GM19099 (cell line): Measurements from ENCODE around the gene TRMT1.

ENCODE experiments used
- POLR2A ChIP-seq: IDR thresholded peaks from 3 replicates; pipeline ENCODE4 v1.6.1; 2011; ENCODE audit warnings: low read depth; ENCODE audit not compliant: insufficient read length; ENCODE audit errors: extremely low read depth

The TRMT1 gene

GRCh38 chr19:13094771-13095392 is 21.7 kb downstream of the TRMT1 start:
- no peak for TF ChIP-seq POLR2A

- TF ChIP-seq POLR2A: no peak
Measured at GRCh38 chr19:13094106-13094504, 22.4 kb downstream of the TRMT1 start.

DNA sequence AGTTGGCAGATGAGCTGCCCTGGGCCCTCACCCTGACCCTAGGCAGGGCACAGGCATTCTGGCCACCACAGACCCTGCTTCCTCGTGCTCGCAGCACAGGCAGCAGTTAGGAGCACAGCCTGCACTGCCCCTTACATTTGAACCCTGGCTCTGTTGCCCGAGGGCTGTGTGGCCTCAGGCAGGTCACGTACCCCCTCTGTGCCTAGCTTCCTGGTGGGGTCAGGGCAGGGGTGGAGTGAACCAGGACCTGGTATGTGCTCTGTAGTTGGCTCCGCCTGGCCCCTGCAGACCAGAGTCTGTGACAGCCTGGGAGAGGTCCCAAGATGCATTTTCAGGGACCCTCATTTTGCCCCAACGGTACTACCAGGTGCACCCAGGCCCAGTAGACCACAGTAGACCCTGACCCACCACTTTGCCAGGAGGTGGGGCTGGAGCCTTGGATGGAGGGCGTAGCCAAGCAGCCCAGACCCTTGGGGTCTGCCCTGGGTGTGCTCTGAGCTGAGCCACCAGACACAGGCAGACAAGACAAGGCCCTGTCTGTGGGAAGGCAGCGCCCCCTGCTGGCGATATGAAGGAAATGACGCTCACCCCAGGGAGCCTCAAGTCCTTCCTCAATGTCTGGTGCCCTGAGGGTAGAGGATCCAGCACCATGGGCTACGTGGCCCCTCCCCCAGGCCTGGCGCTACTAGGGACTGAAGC is 23.0 kb downstream of the TRMT1 start:
- no peak for TF ChIP-seq POLR2A

DNA sequence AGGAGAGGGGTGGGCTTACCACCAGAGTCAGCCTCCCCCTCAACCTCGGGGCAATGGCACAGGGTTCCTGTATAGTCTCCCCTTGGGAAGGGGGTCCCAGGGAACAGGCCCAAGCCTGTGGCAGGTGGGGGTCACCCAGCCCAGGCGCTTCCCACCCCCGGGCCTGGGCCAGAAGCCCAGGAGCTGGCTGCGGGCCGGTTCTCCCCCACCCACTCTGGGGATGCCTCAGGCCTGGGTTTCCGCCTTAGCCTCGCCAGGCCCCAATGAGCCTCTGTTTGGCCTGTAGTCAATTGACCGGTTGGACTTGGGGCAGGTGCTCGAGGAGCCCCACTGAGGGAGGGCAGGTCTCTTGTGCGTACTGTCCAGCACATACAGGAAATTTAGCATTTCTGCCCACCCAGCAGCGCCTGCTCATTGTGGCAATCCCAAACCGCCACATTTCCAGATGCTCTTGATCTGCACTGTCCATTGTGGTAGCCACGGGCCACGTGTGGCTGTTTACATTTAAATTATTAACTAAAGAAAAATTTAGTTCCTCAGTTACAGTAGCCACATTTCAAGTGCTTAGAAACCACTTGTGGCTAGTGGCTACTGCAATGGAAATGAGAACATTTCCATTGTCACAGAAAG is 23.8 kb downstream of the TRMT1 start:
- TF ChIP-seq POLR2A: no peak

GRCh38 chr19:13092158-13092543 is 24.4 kb downstream of the TRMT1 start:
- no peak for TF ChIP-seq POLR2A

- TF ChIP-seq POLR2A: no peak
Measured at GRCh38 chr19:13091400-13092157, 25.0 kb downstream of the TRMT1 start.

GRCh38 chr19:13090511-13091231 is 25.9 kb downstream of the TRMT1 start:
- no peak for TF ChIP-seq POLR2A

GRCh38 chr19:13089857-13090507 is 26.6 kb downstream of the TRMT1 start:
- no peak for TF ChIP-seq POLR2A

DNA sequence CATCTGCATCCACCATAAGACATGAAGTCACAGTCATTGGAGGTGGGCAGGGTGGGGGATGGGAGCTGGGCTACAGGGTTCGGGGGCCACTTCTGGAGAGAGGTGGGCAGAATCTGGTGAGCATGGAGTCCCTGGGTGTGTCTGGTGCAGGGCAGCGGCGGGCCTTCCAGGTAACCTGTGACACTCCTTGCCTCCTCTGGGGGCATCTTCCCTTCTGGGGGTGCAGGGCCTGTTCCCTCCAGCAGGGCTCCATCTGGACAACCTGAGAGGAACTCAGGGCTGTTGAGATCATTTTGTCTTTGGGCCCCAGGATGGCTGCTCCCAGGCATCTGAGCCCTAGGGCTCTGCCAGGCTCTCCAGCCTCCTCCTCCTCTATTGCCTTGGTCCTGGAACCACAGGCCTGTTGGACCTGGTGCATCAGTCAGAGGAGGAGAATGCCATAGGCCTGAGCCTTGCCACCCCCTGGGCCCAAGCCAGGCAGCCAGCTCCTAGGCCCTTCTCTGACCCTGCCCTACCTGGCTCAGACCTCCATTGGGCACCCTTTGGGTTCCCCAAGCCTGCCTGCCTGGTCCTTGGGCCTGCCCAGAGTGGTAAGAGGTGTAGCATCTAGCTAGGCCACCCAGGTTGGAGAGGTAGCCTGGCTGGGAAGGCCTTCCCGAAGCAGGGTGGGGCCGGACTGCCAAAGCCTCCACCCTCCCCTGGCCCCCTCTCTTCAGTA is 27.2 kb downstream of the TRMT1 start:
- no peak for TF ChIP-seq POLR2A

DNA sequence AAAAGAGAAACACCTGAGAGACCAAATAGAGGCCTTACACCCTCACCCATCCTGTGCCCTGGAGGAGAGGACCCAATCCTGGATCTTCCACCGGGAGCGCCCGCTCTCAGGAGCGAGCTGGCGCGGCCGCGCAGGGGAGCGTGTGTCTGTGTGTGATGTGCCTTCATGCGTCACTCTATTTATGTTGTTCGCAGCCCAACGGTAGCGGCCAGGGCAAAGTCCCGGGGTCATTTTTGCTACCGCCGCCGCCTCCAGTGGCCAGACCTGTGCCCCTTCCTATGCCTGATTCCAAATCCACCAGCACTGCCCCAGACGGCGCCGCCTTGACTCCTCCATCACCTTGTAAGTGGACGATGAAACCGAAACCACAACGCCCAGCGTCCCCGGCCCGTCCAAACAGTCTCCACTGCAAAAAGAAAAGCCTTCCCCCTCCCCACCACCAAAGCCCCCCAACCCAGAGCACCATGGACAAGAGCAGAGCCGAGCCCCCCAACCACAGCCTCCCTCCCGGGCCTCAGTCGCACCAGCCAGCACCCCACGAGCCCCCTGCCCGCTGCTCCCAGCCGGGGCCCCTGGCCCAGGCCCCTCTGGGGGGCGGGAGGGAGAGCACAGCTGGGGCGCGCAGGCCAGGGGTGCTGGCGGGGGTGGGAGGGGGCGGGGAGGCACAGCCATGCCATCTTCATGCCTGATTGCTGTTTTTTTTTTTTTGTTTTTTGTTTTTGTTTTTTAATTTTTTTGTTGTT is 28.6 kb downstream of the TRMT1 start:
- no peak for TF ChIP-seq POLR2A

GRCh38 chr19:13087295-13087694 is 29.2 kb downstream of the TRMT1 start:
- TF ChIP-seq POLR2A: no peak

DNA sequence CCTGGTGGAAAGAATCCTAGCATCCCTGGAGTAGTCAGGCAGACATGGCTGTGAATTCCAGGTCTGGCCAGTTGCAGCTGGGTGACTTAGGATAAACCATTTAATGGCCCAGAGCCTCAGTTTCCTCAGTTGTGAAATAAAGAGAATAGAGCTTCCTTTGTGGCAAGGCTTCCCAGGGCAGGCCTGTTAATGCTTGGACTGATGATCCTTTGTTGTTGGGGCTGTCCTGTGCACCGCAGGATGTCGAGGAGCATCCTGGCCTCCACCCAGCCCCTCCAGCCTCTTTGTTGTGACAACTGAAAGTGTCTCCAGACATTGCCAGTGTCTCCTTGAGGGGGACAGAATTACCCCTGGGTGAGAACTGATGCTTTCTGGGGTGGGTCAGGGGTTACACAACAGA is 30.2 kb downstream of the TRMT1 start:
- TF ChIP-seq POLR2A: no peak

DNA sequence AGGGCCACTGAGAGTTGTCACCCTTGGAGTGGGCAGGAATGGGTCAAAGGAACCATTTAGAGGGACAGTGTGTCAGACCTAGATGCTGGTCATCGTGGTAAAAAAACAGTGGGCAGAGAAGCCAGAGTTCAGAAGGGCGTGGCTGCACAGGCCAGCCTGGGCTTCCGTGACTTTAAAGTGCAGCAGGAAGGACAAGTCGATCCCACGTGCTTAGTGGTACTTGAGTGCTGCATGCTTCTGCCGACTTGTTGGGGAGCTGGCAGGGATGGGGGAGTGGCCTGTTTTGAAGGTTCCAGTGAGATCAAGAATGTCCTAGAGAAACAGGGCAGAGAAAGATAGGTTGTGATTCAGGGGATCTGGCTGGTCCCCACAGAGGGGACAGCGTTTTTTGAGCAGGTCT is 30.9 kb downstream of the TRMT1 start:
- TF ChIP-seq POLR2A: no peak

DNA sequence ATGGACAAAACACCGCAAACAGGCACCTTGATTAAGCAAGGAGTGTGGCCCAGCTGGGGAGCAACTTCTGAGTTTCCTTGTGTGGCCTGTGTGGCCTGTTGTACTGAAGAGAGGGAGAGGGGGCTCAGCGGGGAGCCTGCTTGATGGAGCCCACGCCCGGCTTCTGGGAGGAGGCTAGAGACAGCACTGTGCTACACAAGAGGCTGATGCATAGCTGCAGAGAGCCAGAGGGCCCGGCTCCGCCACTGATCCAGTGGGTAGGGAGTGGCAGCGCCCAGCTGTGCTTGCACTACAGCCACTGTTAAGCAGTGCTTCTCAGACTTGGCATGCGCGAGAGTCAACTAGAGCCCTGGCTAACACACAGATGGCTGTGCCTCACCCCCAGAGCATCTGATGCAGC is 32.9 kb downstream of the TRMT1 start:
- TF ChIP-seq POLR2A: no peak

GRCh38 chr19:13083008-13083404 is 33.5 kb downstream of the TRMT1 start:
- no peak for TF ChIP-seq POLR2A
